IMR-90 (cell line): ENCODE results near the gene IL20. TPM values are rescaled to one million over a fixed set of nuclear protein-coding genes. Genes with fewer than 3 reads are reported as not detected.
A peak's percentile ranks its signal among the peaks of the same experiment; 100 is the strongest.

ENCODE experiments used
- ATAC-seq: fragments of 200-7000 bp; cut with Tn5 transposase; 2 replicates; pipeline ENCODE4 v1.9.1; 2020; ENCODE audit warnings: low read depth, mild to moderate bottlenecking, moderate library complexity
- BruUV-seq: library from RNA; stranded (reverse); fragments of 400-500 nt; replicated peaks from 2 replicates; lab custom pipeline; 2021; lab: Mats Ljungman, UMichigan
- CTCF ChIA-PET: fragments of 300-600 bp; formaldehyde crosslinking; extraction: SDS; loops from one replicate; lab custom pipeline; 2021; ENCODE audit warnings: antibody characterized with exemption; lab: Yijun Ruan, JAX
- POLR2A ChIA-PET: fragments of 300-600 bp; sonication (Branson Sonifier 250); formaldehyde crosslinking; loops from one replicate; lab custom pipeline; 2022; ENCODE audit warnings: antibody characterized with exemption; ENCODE audit not compliant: unreplicated experiment; lab: Charles Lee
- DNase-seq: peaks from one replicate; pipeline ENCODE4 v3.0.0; 2013
- H2AFZ ChIP-seq: replicated peaks from 2 replicates; pipeline ENCODE3; 2013; ENCODE audit warnings: low read length, mild to moderate bottlenecking; ENCODE audit not compliant: poor library complexity
- H2AK5ac ChIP-seq: 2 replicates; pipeline ENCODE4 v1.6.1; 2013; ENCODE audit warnings: low read depth, low read length, inconsistent platforms
- H2AK9ac ChIP-seq: replicated peaks from 2 replicates; pipeline ENCODE3; 2013; ENCODE audit warnings: mild to moderate bottlenecking, low read depth, low read length, moderate library complexity; ENCODE audit not compliant: poor library complexity
- H2BK120ac ChIP-seq: 2 replicates; pipeline ENCODE4 v1.6.1; 2013; ENCODE audit warnings: low read depth, low read length, inconsistent platforms
- H2BK15ac ChIP-seq: 3 replicates; pipeline ENCODE4 v1.6.1; 2013; ENCODE audit warnings: low read depth, low read length, inconsistent platforms
- H2BK20ac ChIP-seq: 2 replicates; pipeline ENCODE4 v1.6.1; 2013; ENCODE audit warnings: low read depth, mild to moderate bottlenecking, inconsistent platforms, low read length, moderate library complexity
- H2BK5ac ChIP-seq: 2 replicates; pipeline ENCODE4 v1.6.1; 2013; ENCODE audit warnings: mild to moderate bottlenecking, low read depth, low read length, inconsistent platforms; ENCODE audit not compliant: poor library complexity, severe bottlenecking
- H3K14ac ChIP-seq: replicated peaks from 2 replicates; pipeline ENCODE4 v1.6.1; 2013; ENCODE audit warnings: low read depth, low read length, inconsistent platforms
- H3K18ac ChIP-seq: 2 replicates; pipeline ENCODE4 v1.6.1; 2013; ENCODE audit warnings: low read depth, low read length, control low read depth
- H3K23ac ChIP-seq: 2 replicates; pipeline ENCODE4 v1.6.1; 2013; ENCODE audit warnings: low read depth, low read length, inconsistent platforms
- H3K27ac ChIP-seq: 2 replicates; pipeline ENCODE4 v1.5.1; 2013; ENCODE audit warnings: mild to moderate bottlenecking, control low read depth, low read length; ENCODE audit not compliant: insufficient read depth
- H3K27me3 ChIP-seq: 2 replicates; pipeline ENCODE4 v1.6.1; 2013; ENCODE audit warnings: low read length; ENCODE audit not compliant: control insufficient read depth, insufficient read depth
- H3K36me3 ChIP-seq: 2 replicates; pipeline ENCODE4 v1.6.1; 2013; ENCODE audit warnings: low read length, mixed read lengths; ENCODE audit not compliant: control insufficient read depth, insufficient read depth
- H3K4ac ChIP-seq: 2 replicates; pipeline ENCODE4 v1.6.1; 2013; ENCODE audit warnings: low read depth, low read length, inconsistent platforms
- H3K4me1 ChIP-seq: 2 replicates; pipeline ENCODE4 v1.6.1; 2013; ENCODE audit warnings: low read length, mixed read lengths; ENCODE audit not compliant: control insufficient read depth, insufficient read depth
- H3K4me2 ChIP-seq: 2 replicates; pipeline ENCODE4 v1.6.1; 2013; ENCODE audit warnings: low read depth, mild to moderate bottlenecking, control low read depth, low read length, moderate library complexity
- H3K4me3 ChIP-seq: 2 replicates; pipeline ENCODE4 v1.5.1; 2013; ENCODE audit warnings: low read depth, mild to moderate bottlenecking, control low read depth, low read length, moderate library complexity; ENCODE audit not compliant: insufficient read depth
- H3K56ac ChIP-seq: 2 replicates; pipeline ENCODE4 v1.6.1; 2013; ENCODE audit warnings: low read length, inconsistent platforms; ENCODE audit not compliant: insufficient read depth; ENCODE audit errors: extremely low read depth
- H3K79me1 ChIP-seq, 2 experiments: 2 replicates each; pipeline ENCODE4 v1.6.1; 2013; ENCODE audit warnings: low read length in 2 of 2, inconsistent platforms in 1 of 2, low read depth in 1 of 2
- H3K9ac ChIP-seq: 2 replicates; pipeline ENCODE4 v1.6.1; 2013; ENCODE audit warnings: low read depth, low read length, control low read depth
- H3K9me1 ChIP-seq: 2 replicates; pipeline ENCODE4 v1.6.1; 2013; ENCODE audit warnings: low read length, inconsistent platforms; ENCODE audit not compliant: insufficient read depth
- H3K9me3 ChIP-seq: 2 replicates; pipeline ENCODE4 v1.6.1; 2013; ENCODE audit warnings: low read length; ENCODE audit not compliant: control insufficient read depth, insufficient read depth
- H4K20me1 ChIP-seq: 2 replicates; pipeline ENCODE4 v1.6.1; 2013; ENCODE audit warnings: low read length, inconsistent platforms; ENCODE audit not compliant: insufficient read depth
- H4K5ac ChIP-seq: 2 replicates; pipeline ENCODE4 v1.6.1; 2013; ENCODE audit warnings: mild to moderate bottlenecking, low read depth, low read length, control low read depth
- H4K8ac ChIP-seq, 2 experiments: 2 replicates each; pipeline ENCODE4 v1.6.1; 2013; ENCODE audit warnings: low read depth in 2 of 2, low read length in 2 of 2, control low read depth in 1 of 2, inconsistent platforms in 1 of 2
- H4K91ac ChIP-seq: 2 replicates; pipeline ENCODE4 v1.6.1; 2013; ENCODE audit warnings: low read depth, low read length, inconsistent platforms; ENCODE audit not compliant: insufficient read depth
- BHLHE40 ChIP-seq: fragments of 150-350 bp; IDR thresholded peaks from 2 replicates; pipeline ENCODE4 v1.6.1; 2016; ENCODE audit warnings: mild to moderate bottlenecking, low read depth, low read length
- CHD1 ChIP-seq: IDR thresholded peaks from 2 replicates; pipeline ENCODE4 v1.6.1; 2012; ENCODE audit warnings: low read depth, low read length, improper control_type of control experiment
- FOS ChIP-seq: fragments of 150-350 bp; IDR thresholded peaks from 2 replicates; pipeline ENCODE4 v1.6.1; 2016; ENCODE audit warnings: low read depth, low read length
- MAZ ChIP-seq: IDR thresholded peaks from 2 replicates; pipeline ENCODE4 v1.6.1; 2012; ENCODE audit warnings: low read depth, mild to moderate bottlenecking, low read length, improper control_type of control experiment, moderate library complexity, borderline replicate concordance
- MXI1 ChIP-seq: IDR thresholded peaks from 2 replicates; pipeline ENCODE4 v1.6.1; 2012; ENCODE audit warnings: low read depth, mild to moderate bottlenecking, low read length, moderate library complexity, borderline replicate concordance
- NFE2L2 ChIP-seq: fragments of 150-350 bp; IDR thresholded peaks from 2 replicates; pipeline ENCODE4 v1.6.1; 2016; ENCODE audit warnings: low read depth, mild to moderate bottlenecking, low read length
- POLR2A ChIP-seq: IDR thresholded peaks from 2 replicates; pipeline ENCODE4 v1.6.1; 2012; ENCODE audit warnings: mild to moderate bottlenecking, low read depth, low read length
- RAD21 ChIP-seq: IDR thresholded peaks from 2 replicates; pipeline ENCODE4 v1.6.1; 2012; ENCODE audit warnings: low read length, improper control_type of control experiment
- RCOR1 ChIP-seq: IDR thresholded peaks from 2 replicates; pipeline ENCODE4 v1.6.1; 2012; ENCODE audit warnings: mild to moderate bottlenecking, low read length, improper control_type of control experiment; ENCODE audit not compliant: insufficient replicate concordance
- RFX5 ChIP-seq: IDR thresholded peaks from 2 replicates; pipeline ENCODE4 v1.8.0; 2012; ENCODE audit warnings: low read depth, mild to moderate bottlenecking, low read length, moderate library complexity
- USF2 ChIP-seq: fragments of 150-350 bp; IDR thresholded peaks from 2 replicates; pipeline ENCODE4 v1.6.1; 2017; ENCODE audit warnings: mild to moderate bottlenecking, antibody characterized with exemption, low read length, low read depth
- WGBS, 2 experiments: methylation state at CpG; one replicate each; pipeline versions ENCODE4 v1.1.5 to v1.1.7; 2013; ENCODE audit warnings: missing lambda C conversion rate in 2 of 2; ENCODE audit not compliant: insufficient read length in 1 of 2; ENCODE audit errors: extremely low coverage in 2 of 2; 5-methylcytosine and 5-hydroxymethylcytosine counted together
- dilution Hi-C: fragments of 300-500 bp; cut with HindIII; formaldehyde crosslinking; loops from one replicate; pipeline ENCODE4 v1.14.3; 2018; ENCODE audit warnings: low sequenced_read_pairs; ENCODE audit not compliant: unreplicated experiment
- in situ Hi-C: fragments of 300-500 bp; cut with MboI; formaldehyde crosslinking; loops from 3 replicates; pipeline ENCODE4 v1.14.3; 2019; ENCODE audit warnings: low sequenced_read_pairs, inconsistent platforms, mixed read lengths
- intact Hi-C: fragments of 100-400 bp; cut with micrococcal nuclease; formaldehyde crosslinking; loops from 2 replicates; pipeline ENCODE4 v1.10.0; 2022
- polyA plus RNA-seq, 3 experiments: library from polyadenylated mRNA; depleted of rRNA; stranded (reverse); fragments of >200 nt; gene quantifications; 2 replicates each; pipeline ENCODE4 v1.2.3, GENCODE V29; 2012; ENCODE audit warnings: low replicate concordance in 1 of 3
- total RNA-seq: library from RNA; depleted of rRNA; stranded (reverse); fragments of >200 nt; gene quantifications from 2 replicates; pipeline ENCODE4 v1.2.3, GENCODE V29; 2012
- TF ChIP-seq, protein P1 (sequence below): fragments of 150-350 bp; IDR thresholded peaks from 2 replicates; pipeline ENCODE4 v1.6.1; 2016; ENCODE audit warnings: low read depth, mild to moderate bottlenecking, low read length, moderate library complexity, borderline replicate concordance
- TF ChIP-seq, protein P2 (sequence below): conservative IDR thresholded peaks from 2 replicates; pipeline ENCODE4 v1.5.1; 2012; ENCODE audit warnings: mild to moderate bottlenecking, low read depth, low read length, improper control_type of control experiment

Gene IL20
- total and polyA plus RNA-seq, 2 of the 4 experiments (the other 2 are of a cell fraction) = not detected

DNA sequence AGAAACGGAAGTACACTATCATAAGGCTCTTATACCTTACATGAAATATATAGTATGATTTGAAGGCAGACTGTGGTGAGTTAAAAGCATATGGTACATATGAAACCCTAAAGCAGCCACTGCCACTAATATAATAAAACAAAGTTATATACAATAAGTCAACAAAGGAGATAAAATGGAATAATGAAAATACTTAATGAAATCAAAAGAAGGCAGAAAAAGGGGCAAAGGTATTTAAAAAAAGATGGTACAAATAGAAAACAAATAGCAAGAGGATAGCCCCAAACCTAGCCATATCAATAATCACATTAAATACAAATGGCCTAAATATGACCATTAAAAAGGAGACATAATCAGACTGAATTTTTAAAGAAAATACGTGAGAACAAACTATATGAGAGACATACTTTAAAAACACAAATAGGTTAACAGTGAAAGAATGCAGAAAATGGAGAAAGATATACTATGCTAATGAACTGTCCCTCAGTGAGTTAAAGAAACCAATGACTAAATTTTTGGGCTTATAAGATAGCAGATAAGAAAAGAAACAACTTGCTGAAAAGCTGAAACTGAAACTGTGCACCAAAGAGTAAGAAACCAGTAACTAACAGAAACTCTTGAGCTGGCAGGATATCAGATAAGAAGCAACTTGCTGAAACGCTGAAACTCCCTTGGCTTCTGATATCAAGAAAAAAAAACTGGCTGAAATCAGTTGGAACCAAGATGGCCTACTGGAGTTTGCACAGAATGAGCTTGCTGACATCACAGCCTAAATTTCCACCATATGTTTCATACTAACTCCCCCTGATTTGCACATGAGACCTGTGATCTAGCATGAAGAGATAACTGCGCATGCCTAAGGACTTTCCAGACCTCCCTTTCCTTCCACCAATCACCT lies 48.8 kb upstream of the IL20 start:
- Histone ChIP-seq H4K20me1 (no peaks in the 10 kb centered on the region), H3K9ac (no peak overlapping the region), H3K14ac (peak overlapping the region; percentile 69; the same call in 1 of the 2 replicates), H2BK20ac (0 out of 2 replicates have a peak overlapping the region, but pooled peaks have one; percentile 40), H3K27me3 (no peaks in the 10 kb centered on the region; the same call in 1 of the 2 replicates), H3K4ac (peak overlapping the region; percentile 40; the same call in 1 of the 2 replicates), H2BK5ac (no peak overlapping the region), H3K36me3 (no peaks in the 10 kb centered on the region), H2BK120ac (no peak overlapping the region; the same call in 1 of the 2 replicates), H3K23ac (peak overlapping the region; percentile 65; the same call in 1 of the 2 replicates), H3K9me1 (no peaks in the 10 kb centered on the region), H2AFZ (no peak overlapping the region), H3K27ac (no peak overlapping the region), H4K5ac (no peak overlapping the region), H3K4me1 (peaks cover 2% of the 10 kb centered on the region; the same call in 1 of the 2 replicates), H4K91ac (no peak overlapping the region), H4K8ac (no peak overlapping the region; a peak in 1 of 4 replicates), H3K4me2 (peak overlapping the region; percentile 37; the same call in 1 of the 2 replicates), H3K9me3 (peaks cover 2% of the 10 kb centered on the region; the same call in 1 of the 2 replicates), H2AK9ac (no peak overlapping the region), H2BK15ac (0 out of 3 replicates have a peak overlapping the region, but pooled peaks have one; percentile 5), H3K18ac (no peak overlapping the region), H3K79me1 (no peaks in the 10 kb centered on the region), H3K56ac (no peak overlapping the region; the same call in 1 of the 2 replicates), H3K4me3 (no peak overlapping the region), H2AK5ac (0 out of 2 replicates have a peak overlapping the region, but pooled peaks have one; percentile 15)
- DNase-seq (peak; percentile 40), ATAC-seq (no peak)
- dilution Hi-C loops = no loop called here
- in situ Hi-C loops = no loop called here
- 100% methylated on average over 1 of the region's 4 CpGs; no CpG with 5 or more reads in 1 of the 2 experiments for WGBS, 2 experiments
- BruUV-seq = no TSS peak
- intact Hi-C loops = no loop called here
- ChIA-PET CTCF (interaction anchor here (0.6 to 1.2 kb wide), 2 partner anchors 48 to 149 kb away, joined by 4 read pairs; partner anchors contain the start of gene IL20), POLR2A (no interaction called here)
- TF ChIP-seq FOS = no peak
- no peak for TF ChIP-seq RAD21
- no peak for TF ChIP-seq USF2
- TF ChIP-seq MAZ = no peak
- TF ChIP-seq BHLHE40 = no peak
- TF ChIP-seq MXI1 = no peak
- TF ChIP-seq RCOR1 = no peak
- TF ChIP-seq RFX5 = no peak
- TF ChIP-seq, protein P1, sequence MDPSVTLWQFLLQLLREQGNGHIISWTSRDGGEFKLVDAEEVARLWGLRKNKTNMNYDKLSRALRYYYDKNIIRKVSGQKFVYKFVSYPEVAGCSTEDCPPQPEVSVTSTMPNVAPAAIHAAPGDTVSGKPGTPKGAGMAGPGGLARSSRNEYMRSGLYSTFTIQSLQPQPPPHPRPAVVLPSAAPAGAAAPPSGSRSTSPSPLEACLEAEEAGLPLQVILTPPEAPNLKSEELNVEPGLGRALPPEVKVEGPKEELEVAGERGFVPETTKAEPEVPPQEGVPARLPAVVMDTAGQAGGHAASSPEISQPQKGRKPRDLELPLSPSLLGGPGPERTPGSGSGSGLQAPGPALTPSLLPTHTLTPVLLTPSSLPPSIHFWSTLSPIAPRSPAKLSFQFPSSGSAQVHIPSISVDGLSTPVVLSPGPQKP = no peak
- TF ChIP-seq CHD1 = no peak
- TF ChIP-seq, protein P2, sequence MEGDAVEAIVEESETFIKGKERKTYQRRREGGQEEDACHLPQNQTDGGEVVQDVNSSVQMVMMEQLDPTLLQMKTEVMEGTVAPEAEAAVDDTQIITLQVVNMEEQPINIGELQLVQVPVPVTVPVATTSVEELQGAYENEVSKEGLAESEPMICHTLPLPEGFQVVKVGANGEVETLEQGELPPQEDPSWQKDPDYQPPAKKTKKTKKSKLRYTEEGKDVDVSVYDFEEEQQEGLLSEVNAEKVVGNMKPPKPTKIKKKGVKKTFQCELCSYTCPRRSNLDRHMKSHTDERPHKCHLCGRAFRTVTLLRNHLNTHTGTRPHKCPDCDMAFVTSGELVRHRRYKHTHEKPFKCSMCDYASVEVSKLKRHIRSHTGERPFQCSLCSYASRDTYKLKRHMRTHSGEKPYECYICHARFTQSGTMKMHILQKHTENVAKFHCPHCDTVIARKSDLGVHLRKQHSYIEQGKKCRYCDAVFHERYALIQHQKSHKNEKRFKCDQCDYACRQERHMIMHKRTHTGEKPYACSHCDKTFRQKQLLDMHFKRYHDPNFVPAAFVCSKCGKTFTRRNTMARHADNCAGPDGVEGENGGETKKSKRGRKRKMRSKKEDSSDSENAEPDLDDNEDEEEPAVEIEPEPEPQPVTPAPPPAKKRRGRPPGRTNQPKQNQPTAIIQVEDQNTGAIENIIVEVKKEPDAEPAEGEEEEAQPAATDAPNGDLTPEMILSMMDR = no peak
- TF ChIP-seq POLR2A = no peak
- TF ChIP-seq NFE2L2 = no peak
